ENCODE results near the gene C22orf42.
"Not testable (repeated sequence)": the region's sequence is repeated elsewhere in the genome, so short reads cannot be mapped to it uniquely, and the experiment has no call there.

C22orf42 gene

DNA sequence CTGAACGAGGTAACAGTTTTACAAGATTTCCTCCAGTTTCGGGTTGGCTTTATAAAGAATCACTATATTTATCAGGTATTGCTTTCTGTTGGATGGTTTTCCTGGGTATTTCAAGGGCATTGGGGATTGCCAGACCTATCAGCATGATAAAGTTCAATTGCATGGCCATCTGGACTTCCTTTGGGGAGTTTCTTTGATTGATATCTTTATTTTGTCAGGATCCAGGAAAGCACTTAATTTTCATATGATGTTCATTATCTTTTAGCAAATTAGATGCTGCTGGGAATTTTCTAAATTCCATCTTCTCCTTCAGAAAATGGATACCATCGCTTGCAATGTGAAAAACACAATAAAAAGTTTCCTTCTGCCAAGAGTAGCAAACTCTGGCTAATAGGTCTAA, 24.5 kb upstream of the C22orf42 start:
- no peak for DNase-seq

DNA sequence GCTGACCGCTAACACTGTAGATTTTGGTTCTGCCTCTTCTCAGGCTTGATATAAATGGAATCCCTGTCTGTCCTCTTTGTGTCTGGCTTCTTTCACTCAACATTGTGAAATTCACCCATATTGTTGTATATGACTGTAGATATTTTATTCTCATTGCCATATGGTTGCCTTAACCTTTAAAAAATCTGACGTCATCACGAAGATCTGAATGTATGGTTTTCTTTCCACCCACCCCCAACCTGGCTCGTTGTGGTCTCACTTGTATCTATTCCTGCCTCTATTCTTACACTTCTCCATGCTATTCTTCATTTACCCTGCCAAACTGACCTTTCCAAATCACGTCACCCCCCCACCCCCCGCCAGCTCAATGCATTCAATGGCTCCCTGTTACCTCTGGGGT, 21.9 kb upstream of the C22orf42 start:
- no peak for DNase-seq

DNA sequence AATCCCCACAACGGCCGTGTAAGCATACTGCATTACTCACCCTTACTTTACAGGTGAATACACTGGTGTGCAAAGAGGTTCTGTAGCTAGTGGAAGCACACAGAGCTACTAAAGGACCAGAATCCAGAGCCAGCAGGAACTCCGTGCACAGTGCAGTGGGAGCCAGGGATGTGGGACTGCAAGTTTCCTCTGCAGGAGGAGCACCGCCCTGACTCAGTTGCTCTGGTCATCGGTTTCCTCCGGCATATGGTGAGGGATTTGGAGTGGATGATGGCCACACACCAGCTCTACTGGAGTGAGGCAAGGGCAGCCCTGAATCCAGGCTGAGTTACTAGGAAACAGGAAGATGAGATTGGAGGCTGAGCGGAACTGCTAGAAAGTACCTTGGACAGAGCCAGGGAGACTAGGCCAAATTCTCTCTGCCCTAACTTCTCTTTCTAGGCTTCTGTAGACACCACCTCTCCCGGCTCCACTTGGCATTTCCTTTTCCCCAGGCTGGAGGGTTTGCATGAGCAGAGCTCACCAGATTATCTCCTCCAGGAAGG, 18.2 kb upstream of the C22orf42 start:
- no peak for DNase-seq

DNA sequence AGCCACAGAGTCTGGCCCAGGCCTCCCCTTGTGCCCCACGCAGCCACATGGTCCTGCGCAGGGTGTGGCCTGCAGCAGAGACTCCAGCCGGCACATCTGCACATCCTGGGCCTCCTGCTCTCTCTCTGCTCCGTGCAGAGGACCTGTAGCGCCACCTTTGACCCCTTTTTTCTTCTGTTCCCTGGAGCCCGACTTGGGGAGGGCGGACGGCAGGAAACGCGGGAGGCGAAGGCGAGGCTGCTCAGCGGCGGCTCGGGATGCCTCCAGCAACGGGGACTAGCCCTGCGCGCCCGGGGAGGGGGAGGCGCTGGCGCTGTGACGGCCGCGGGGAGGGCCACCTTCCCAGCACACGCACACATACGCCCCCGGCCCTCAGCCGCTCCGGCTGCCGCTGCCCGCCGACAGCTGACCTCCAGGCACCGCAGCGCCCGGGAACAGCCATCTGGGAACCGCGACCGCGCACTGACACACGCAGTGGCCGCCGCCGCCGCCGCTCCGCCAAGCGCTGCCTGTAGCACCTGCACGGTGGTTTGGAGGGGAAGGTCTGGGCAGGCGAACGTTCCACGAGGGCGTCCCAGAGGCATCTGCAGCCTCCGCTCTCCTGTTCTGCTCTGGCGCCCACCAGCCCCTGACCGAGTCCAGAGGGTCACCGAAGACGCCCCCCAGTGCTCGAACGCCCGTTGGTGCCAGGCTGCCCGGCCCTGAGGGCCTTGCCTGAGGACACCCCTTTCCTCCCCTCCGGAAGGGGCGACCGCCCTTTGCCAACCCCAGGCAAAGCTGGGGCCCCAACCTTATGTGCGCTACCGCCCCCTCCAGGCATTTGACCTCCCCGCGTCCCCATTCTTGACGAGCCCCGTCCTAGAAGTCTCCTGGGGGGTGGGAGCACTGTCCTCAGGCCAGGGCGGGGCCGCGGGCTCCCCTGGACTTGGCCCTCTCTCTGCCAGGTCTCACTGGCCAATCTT, 16.9 kb upstream of the C22orf42 start:
- peak in 1 of 2 donors; percentile 5 for DNase-seq

DNA sequence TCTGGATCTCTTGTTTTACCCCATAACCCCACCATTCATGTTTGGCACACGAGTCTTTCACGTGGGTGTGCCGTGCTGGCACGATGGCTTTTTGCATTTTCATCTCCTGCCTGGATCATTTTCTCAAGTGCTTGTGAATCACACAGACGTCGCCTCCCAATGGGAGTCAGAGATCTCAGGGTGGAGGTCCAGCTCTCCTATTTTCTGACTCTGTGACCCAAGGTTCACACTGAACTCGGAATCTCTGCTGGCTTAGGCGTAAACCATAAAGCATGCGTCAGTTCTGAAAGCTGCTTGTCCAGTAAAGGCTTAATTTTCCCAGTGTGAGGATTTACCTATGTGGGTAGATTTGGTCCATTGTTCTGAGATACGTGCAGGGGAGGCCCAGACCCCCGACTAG, 16.0 kb upstream of the C22orf42 start:
- no peak for DNase-seq

DNA sequence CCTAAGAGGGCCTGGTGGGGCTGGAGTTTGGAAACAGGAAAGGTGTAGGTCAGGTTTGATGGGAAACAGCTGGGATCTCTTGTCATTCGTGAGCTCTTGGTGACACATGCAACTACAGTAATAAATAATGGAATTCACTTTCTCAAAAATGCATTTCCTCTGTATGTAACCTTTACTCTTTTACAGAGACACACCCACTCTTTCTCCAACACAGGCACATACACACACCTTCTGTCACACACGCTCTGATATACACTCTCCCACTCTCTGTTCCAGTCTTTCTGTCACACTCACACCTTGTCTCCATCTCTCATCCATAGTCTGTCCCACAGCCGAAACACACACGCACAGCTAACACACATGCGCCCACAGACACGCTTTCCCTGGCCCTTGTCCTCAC, 6.6 kb upstream of the C22orf42 start:
- no peak for DNase-seq

DNA sequence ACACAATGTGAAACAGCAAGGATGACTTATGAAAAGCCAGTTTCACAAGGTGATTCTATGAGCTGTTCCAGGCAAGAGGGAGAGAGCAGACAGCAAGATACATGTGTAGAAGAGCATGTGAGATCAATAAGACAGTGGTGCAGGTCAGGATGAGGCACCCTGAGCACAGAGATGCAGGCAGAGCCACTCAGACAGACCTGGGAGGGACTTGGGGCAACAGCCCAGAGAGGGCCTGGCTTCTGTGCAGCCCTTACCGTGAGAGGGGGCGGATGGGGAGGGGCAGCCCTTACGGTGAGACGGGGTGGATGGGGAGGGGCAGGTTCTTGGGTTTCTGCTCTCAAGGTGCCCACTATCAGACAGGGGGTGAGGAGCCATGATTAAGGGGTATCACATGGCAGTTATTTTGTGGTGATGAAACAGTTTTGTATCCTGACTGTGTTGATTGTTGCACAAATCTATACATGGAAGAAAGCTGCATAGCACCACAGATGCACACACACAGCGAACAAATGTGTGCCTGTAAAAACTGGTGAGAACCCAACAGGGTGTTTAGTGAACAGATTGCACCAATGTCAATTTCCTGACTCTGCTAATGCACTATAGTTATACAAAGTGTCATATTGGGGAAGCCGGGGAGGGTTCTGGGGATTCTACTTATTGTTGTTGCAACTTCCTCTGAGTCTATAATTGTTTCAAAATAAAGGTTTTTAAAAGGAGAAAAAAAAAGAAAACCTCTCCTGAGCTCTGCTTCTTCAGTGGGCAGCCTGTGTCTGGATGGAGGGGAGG, 5.2 kb upstream of the C22orf42 start:
- no peak for DNase-seq

DNA sequence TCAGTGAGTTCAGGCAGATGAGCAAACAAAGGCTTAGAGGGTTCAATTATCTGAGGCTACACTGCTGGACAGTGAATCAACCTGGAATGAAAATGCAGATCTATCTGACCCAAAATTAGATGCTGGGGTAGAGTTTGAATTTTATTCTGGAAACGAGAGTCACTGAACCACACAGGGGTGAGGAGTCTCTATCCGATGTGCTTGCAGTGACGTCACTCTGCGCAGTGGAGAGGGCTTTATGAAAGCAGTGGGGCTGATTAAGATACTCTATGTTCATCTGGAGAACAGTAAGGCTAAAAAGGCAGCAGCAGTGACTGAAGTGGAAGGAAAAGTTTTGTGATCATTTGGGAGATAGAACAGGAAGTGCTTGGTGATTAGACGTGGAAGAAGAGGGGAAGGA, 1.3 kb upstream of the C22orf42 start:
- DNase-seq = not testable (repeated sequence)

DNA sequence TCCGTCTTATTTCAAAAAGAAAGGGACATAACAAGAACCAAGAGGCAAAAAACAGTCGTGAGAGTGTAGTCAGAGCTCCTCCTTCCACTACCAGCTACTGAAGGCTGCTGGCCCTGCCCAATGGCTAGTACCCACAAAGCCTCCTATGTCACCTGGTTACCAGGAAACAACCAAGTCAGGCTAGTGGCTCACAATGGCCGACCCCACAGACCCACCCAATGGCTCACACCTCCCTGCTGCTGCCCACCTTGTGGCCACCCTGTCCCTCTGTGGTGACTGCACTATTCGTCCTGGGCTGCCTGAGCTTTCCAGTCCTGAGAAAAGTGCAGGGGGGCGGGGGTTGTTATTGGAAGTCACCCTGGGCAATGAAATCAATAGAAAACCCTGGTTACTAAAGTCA, 1.5 kb downstream of the C22orf42 start:
- not testable (repeated sequence) for DNase-seq

DNA sequence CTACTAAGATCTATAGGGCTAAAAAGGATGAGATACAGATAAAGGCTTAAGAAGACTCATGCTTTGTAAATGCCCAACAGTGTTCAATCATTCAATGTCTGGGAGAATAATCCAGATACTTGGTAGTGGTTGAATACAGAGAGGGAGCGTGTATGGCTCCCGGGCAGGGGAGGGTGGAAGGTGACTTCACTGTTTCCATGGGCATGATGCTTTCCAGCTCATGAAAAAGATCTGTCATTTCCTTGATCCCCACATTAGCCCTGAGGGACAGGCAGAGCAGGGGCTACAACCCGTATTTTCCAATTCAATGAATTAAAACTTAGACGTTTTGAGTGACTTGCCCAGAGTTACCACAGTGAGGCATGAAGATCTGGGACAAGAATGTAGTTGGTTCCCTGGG, 4.4 kb downstream of the C22orf42 start:
- DNase-seq = not testable (repeated sequence)

DNA sequence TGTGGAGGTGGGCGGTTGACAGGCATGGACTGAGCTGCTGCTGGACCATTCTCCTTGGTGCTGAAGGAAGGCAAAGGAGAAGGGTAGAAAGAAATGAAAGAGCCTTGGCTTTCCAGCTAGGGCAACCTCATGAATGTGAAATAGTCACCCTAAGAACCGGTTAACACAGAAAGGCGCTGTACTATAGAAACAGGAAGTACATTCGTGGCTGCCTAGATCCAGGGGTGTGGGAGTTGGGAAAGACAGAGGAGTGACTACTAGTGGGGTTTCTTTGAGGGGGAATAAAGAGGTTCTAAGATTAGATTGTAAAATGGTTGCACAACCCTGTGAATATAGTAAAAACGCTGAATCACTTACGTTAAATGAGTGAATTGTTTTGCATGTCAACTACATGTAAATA, 7.5 kb downstream of the C22orf42 start:
- DNase-seq = peak in 1 of 2 donors; percentile 24

DNA sequence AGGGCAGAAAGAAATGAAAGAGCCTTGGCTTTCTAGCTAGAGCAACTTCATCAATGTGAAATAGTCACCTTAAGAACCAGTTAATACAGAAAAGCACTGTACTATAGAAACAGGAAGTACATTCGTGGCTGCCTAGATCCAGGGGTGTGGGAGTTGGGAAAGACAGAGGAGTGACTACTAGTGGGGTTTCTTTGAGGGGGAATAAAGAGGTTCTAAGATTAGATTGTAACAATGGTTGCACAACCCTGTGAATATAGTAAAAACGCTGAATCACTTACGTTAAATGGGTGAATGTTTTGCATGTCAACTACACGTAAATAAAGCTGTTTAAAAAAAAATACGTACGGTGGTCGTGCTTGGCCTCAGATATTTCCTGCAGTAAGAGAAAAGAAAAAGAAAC, 8.5 kb downstream of the C22orf42 start:
- not testable (repeated sequence) for DNase-seq

DNA sequence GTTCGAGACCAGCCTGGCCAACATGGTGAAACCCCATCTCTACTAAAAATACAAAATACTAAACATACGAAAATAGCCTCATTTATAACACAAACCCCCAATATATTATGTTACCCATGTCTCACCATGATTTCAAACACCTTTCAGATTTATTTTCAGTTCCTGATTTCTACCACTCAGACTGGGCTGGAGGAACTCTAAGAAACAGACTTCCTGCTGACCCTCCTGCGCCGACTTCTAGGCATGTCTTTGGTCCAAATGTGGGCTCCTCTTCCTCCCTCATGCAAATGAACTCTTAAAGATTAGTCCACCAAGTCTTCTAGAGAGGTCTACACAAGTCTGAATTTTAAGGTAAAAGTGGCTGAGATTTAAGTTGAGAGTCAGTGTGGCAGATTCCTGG, 10.7 kb downstream of the C22orf42 start:
- not testable (repeated sequence) for DNase-seq

DNA sequence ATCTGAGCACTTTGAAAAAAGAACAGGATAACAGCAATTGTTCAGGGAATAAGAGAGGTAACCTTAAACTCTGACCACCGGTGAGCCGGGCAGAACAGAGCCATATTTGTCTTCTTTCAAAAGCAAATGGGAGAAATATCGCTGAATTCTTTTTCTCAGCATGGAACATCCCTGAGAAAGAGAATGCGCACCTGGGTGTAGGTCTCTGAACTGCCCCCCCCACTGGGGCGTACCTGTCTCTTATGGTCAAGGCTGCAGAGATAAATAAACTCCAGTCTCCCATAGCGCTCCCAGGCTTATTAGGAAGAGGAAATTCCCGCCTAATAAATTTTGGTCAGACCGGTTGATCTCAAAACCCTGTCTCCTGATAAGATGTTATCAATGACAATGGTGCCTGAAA, 12.0 kb downstream of the C22orf42 start:
- DNase-seq = not testable (repeated sequence)

DNA sequence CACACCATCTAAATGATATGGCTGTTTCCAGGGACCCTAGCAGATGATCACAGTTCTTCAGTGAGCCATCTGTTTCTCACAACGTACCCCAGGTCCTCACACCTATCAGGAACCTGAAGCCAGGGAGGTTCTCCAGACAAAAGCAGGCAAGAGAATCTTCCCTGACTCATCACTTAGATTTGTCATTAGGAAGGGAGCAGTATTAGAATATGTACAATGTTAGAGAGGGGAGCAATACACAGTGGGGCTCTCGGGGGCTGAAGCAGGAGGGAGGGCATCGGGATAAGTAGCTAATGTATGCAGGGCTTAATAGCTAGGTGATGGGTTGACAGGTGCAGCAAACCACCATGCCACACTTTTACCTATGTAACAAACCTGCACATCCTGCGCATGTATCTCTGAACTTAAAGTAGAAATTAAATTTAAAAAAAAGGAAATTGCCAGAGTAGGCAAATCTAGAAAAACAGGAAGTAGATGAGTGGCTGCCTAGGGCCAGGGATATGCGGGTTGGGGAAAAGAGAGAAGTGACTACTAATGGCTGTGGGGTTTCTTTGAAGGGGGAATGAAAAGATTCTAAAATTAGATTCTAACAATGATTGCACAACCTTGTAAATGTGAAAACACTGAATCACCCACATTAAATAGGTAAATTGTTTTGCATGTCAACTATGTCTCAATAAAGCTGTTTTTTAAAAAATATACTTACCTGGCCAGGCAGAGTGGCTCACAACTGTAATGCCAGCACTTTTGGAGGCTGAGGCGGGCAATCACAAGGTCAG, 14.4 kb downstream of the C22orf42 start:
- peak in 1 of 2 donors; percentile 61 for DNase-seq

DNA sequence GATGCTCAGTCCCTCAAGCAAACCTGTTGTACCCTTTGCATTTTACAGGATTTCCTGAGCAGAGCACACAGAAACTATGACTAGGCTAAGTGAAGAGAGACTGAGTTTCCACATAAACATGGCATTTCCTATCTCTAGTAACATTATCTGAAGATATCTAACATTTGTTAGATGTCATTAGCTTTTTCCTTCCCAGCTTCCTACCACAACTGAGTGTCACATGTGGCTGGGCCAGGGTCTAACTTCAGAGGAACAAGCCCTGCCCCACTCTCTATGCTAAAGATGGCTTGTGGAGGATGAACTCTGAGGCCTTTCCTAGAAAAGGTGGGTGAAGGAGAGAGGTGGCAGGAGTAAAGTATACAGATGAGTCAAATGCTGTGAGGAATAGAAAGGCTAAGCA, 16.5 kb downstream of the C22orf42 start:
- DNase-seq = no peak

DNA sequence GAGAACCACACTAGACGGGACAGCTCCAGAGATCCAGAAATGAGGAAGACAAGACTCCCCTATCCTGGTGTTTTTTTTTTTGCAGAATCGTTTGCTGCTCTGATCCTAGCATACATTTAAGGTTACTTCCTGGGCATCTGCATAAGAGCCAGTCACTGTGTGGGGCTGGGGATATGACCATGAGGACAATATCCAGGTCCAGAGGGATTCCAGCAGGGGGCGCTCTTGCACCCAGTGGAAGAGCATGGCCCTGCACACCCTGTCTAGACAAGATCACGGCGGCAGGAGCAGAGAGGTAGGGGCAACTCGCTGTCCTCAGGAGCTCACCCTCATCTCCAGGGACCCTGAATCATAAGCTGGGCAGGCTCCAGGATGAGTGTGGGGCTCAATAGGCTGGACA, 18.4 kb downstream of the C22orf42 start:
- DNase-seq = peak in 1 of 2 donors; percentile 33

DNA sequence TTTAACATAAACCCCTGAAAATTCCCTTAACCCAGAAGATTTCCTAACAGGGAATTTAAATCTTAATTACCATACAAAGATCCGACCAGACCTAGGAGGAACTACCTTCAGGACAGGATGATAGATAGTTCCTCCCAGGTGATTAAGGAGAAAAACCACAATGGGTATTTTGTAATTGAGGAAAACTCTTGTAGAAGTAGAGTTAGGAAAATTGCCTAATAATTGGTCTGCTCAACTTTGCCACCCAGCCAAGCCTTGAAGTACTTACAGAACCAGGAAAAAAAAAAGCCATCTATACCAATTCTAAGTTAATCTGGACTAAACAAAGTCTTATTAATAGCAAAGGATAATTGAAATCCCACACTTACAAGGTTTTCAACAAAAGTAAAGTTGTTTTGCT, 20.5 kb downstream of the C22orf42 start:
- not testable (repeated sequence) for DNase-seq

DNA sequence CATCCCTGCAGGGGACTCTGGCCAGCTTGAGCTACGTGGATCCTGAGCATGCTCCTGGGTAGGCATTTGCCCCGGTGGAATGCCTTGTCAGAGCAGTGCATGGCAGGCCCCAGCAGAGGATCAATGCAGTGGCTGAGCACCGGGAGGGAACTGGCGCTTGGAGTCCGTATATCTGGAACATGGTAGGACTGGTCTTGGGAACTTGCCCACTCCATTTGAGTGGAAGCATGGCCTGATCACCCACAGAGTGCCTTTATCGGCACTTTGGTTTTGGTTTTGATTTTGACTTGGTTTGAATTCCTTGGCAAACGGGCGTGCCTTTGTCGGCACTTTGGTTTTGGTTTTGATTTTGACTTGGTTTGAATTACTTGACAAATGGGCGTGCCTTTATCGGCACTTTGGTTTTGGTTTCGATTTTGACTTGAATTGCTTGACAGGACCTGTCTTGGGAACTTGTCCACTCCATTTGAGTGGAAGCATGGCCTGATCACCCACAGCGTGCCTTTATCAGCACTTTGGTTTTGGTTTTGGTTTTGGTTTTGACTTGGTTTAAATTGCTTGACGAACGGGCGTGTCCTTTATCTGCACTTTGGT, 21.3 kb downstream of the C22orf42 start:
- peak; percentile 65 to 84 for DNase-seq

DNA sequence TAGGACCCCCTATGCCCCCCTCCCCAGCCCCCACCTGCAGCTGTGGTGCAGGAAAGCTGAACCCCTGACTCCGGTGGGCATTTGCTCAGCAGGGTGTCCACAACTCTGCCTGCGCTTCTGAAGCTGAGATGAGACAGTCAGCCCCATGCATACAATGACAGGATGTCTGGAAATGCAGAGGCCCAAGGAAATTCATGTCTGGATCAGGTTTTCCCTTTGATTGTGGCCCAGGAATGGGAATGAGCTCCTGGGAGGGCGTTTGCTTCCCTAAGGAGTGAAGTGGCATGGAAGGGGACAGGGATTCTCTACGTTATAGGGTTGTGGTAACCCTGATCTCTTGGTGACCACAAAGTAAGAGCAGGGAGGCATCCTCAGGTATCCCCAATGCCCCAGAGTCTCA, 22.2 kb downstream of the C22orf42 start:
- DNase-seq = not testable (repeated sequence)

DNA sequence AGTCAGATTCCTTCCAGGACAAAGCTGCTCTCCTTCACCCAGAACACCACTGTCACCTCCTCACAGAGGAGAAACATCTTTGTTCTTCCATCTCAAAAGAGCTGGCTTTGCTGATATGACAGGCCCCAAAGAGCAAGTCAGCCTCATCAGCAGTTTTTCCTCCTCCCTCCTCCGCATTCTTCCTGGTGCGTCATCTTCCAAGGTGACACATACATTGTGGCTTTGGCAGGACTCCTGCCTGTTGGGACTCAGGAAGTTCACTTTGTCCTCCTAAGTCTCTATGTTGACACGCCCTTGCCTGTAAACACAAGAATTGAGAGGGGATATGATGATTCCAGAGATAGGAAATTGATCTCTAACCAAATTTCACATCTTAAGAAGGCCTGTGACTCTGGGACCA, 23.1 kb downstream of the C22orf42 start:
- DNase-seq = not testable (repeated sequence)

DNA sequence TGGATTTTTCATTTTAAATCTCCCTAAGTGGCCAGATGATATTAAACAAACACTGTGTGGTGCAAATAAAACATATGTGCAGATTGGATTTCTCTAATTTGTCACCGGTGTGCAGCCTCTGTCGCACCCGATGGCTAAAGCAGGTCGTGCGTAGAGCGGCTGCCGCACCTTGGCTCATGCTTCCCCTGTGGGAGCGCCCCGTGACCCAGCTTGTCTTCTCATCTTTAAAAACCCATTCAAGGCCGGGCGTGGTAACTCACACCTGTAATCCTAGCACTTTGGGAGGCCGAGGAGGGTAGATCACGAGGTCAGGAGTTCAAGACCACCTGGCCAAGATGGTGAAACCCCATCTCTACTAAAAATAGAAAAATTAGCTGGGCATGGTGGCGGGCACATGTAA, 24.3 kb downstream of the C22orf42 start:
- not testable (repeated sequence) for DNase-seq
